Neural cell (in vitro differentiated cells): ENCODE results near the gene TNFAIP8L3.

Experiments used
- CTCF ChIP-seq: fragments of 450-650 bp; IDR thresholded peaks from 2 replicates; pipeline ENCODE4 v1.5.1; 2014; ENCODE audit warnings: antibody characterized with exemption, mild to moderate bottlenecking, moderate library complexity; ENCODE audit not compliant: poor library complexity, severe bottlenecking
- EP300 ChIP-seq: fragments of 450-650 bp; conservative IDR thresholded peaks from 2 replicates; pipeline ENCODE4 v1.6.1; 2014; ENCODE audit warnings: antibody characterized with exemption, mild to moderate bottlenecking, moderate library complexity; ENCODE audit not compliant: poor library complexity, severe bottlenecking
- POLR2AphosphoS5 ChIP-seq: IDR thresholded peaks from 2 replicates; pipeline ENCODE4 v1.6.1; 2012
- RAD21 ChIP-seq: fragments of 450-650 bp; conservative IDR thresholded peaks from 2 replicates; pipeline ENCODE4 v1.6.1; 2014; ENCODE audit warnings: antibody characterized with exemption, mild to moderate bottlenecking, moderate library complexity
- TF ChIP-seq, protein P1 (sequence below): IDR thresholded peaks from 2 replicates; pipeline ENCODE4 v1.6.1; 2012; ENCODE audit warnings: borderline replicate concordance

- TF ChIP-seq POLR2AphosphoS5 (no peak), EP300 (no peak), CTCF (no peak), RAD21 (no peak)
- TF ChIP-seq, protein P1, sequence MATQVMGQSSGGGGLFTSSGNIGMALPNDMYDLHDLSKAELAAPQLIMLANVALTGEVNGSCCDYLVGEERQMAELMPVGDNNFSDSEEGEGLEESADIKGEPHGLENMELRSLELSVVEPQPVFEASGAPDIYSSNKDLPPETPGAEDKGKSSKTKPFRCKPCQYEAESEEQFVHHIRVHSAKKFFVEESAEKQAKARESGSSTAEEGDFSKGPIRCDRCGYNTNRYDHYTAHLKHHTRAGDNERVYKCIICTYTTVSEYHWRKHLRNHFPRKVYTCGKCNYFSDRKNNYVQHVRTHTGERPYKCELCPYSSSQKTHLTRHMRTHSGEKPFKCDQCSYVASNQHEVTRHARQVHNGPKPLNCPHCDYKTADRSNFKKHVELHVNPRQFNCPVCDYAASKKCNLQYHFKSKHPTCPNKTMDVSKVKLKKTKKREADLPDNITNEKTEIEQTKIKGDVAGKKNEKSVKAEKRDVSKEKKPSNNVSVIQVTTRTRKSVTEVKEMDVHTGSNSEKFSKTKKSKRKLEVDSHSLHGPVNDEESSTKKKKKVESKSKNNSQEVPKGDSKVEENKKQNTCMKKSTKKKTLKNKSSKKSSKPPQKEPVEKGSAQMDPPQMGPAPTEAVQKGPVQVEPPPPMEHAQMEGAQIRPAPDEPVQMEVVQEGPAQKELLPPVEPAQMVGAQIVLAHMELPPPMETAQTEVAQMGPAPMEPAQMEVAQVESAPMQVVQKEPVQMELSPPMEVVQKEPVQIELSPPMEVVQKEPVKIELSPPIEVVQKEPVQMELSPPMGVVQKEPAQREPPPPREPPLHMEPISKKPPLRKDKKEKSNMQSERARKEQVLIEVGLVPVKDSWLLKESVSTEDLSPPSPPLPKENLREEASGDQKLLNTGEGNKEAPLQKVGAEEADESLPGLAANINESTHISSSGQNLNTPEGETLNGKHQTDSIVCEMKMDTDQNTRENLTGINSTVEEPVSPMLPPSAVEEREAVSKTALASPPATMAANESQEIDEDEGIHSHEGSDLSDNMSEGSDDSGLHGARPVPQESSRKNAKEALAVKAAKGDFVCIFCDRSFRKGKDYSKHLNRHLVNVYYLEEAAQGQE: no peak
These were observed 28.9 kb downstream of the TNFAIP8L3 start for GRCh38 chr15:51065781-51066180.
